GM18499 (cell line): ENCODE results near the gene PHYH.
"Not testable (repeated sequence)": the region's sequence is repeated elsewhere in the genome, so short reads cannot be mapped to it uniquely, and the experiment has no call there.

ENCODE experiments used
- ATAC-seq: cut with Tn5 transposase; IDR thresholded peaks from one replicate; pipeline ENCODE4 v1.9.1; 2021; ENCODE audit warnings: moderate number of reproducible peaks; ENCODE audit not compliant: insufficient read depth, unreplicated experiment

The PHYH gene

GRCh38 chr10:13276749-13277365 lies 23.0 kb downstream of the PHYH start:
- no peak for ATAC-seq

GRCh38 chr10:13276146-13276545 lies 23.7 kb downstream of the PHYH start:
- not testable (repeated sequence) for ATAC-seq

- ATAC-seq = no peak
Measured at GRCh38 chr10:13272164-13272571, 27.7 kb downstream of the PHYH start.

- ATAC-seq = no peak
Measured at GRCh38 chr10:13271552-13272163, 28.2 kb downstream of the PHYH start.

- ATAC-seq = no peak
Measured at GRCh38 chr10:13270877-13271551, 28.9 kb downstream of the PHYH start.

- ATAC-seq = no peak
Measured at GRCh38 chr10:13268841-13269240, 31.0 kb downstream of the PHYH start.

- ATAC-seq = no peak
Measured at GRCh38 chr10:13268310-13268709, 31.6 kb downstream of the PHYH start.

GRCh38 chr10:13263591-13263990 lies 36.3 kb downstream of the PHYH start:
- ATAC-seq = no peak

- no peak for ATAC-seq
Measured at GRCh38 chr10:13262433-13262832, 37.4 kb downstream of the PHYH start.

GRCh38 chr10:13257621-13258140 lies 42.2 kb downstream of the PHYH start:
- ATAC-seq = no peak

- no peak for ATAC-seq
Measured at GRCh38 chr10:13256627-13257026, 43.2 kb downstream of the PHYH start.

- no peak for ATAC-seq
Measured at GRCh38 chr10:13253726-13254125, 46.1 kb downstream of the PHYH start.

GRCh38 chr10:13247784-13248183 lies 52.1 kb downstream of the PHYH start:
- no peak for ATAC-seq

GRCh38 chr10:13247246-13247645 lies 52.6 kb downstream of the PHYH start:
- no peak for ATAC-seq

- ATAC-seq = not testable (repeated sequence)
Measured at GRCh38 chr10:13242260-13242659, 57.6 kb downstream of the PHYH start.

GRCh38 chr10:13241613-13242012 lies 58.3 kb downstream of the PHYH start:
- no peak for ATAC-seq

GRCh38 chr10:13239923-13240322 lies 59.9 kb downstream of the PHYH start:
- ATAC-seq = no peak

GRCh38 chr10:13238271-13239077 lies 61.4 kb downstream of the PHYH start:
- no peak for ATAC-seq

- ATAC-seq = no peak
Measured at GRCh38 chr10:13236638-13237037, 63.2 kb downstream of the PHYH start.

- not testable (repeated sequence) for ATAC-seq
Measured at GRCh38 chr10:13234736-13235135, 65.1 kb downstream of the PHYH start.

- ATAC-seq = no peak
Measured at GRCh38 chr10:13234172-13234571, 65.7 kb downstream of the PHYH start, which contains the start of gene UCMA. Gene UCMA (minus strand): TSS chr10:13234374. CDS start chr10:13234258, 116 bp downstream.
